ENCODE results near the gene DMD. TPM values are rescaled to one million over a fixed set of nuclear protein-coding genes. Genes with fewer than 3 reads are reported as not detected.

The DMD gene
- total RNA-seq, 3 donors from 2014 or later (not counting 1 experiment from before 2014, with no cell fraction given) = not detected

GRCh38 chrX:31543634-31544033 is 1667.7 kb downstream of the DMD start:
- TF ChIP-seq CTCF (IDR thresholded peaks at IDR 0.05) = no peak
- H3K4me1 ChIP-seq (ENCODE audit: control insufficient read depth, insufficient read depth, low read length) = no peaks in the 10 kb centered on the region
- Mint-ChIP-seq H3K4me1 (no peaks in the 10 kb centered on the region), H3K4me3 (no peak overlapping the region), H3K36me3 (no peaks in the 10 kb centered on the region), H3K27me3 (ENCODE audit: low read depth in 2 of 2) (no peaks in the 10 kb centered on the region), H3K9me3 (peaks cover 0 to 8% of the 10 kb centered on the region in 2 donors), H3K27ac (no peak overlapping the region)
- no peaks in the 10 kb centered on the region for H3K9me3 ChIP-seq (ENCODE audit: control insufficient read depth, insufficient read depth, low read length)
- H3K27ac ChIP-seq (ENCODE audit: low read length) = no peak overlapping the region
- no peak for DNase-seq
- H3K36me3 ChIP-seq (ENCODE audit: control insufficient read depth, insufficient read depth, low read length) = no peaks in the 10 kb centered on the region
- intact Hi-C loops (cut with micrococcal nuclease) = no loop called here
- no peak overlapping the region for H3K4me3 ChIP-seq (ENCODE audit: low read length)
- no peak for ATAC-seq
- no peaks in the 10 kb centered on the region for H3K27me3 ChIP-seq (ENCODE audit: control insufficient read depth, insufficient read depth, low read length)
- WGBS (ENCODE audit: insufficient coverage) = 90% methylated on average over 3 of the region's 3 CpGs

GRCh38 chrX:31542566-31542965 is 1668.8 kb downstream of the DMD start:
- Mint-ChIP-seq H3K4me1 (no peaks in the 10 kb centered on the region), H3K9me3 (peaks cover 0 to 8% of the 10 kb centered on the region in 2 donors), H3K27me3 (ENCODE audit: low read depth in 2 of 2) (no peaks in the 10 kb centered on the region), H3K27ac (no peak overlapping the region), H3K4me3 (no peak overlapping the region), H3K36me3 (no peaks in the 10 kb centered on the region)
- H3K9me3 ChIP-seq (ENCODE audit: control insufficient read depth, insufficient read depth, low read length) = no peaks in the 10 kb centered on the region
- DNase-seq (no peak), ATAC-seq (no peak)
- no peaks in the 10 kb centered on the region for H3K4me1 ChIP-seq (ENCODE audit: control insufficient read depth, insufficient read depth, low read length)
- no peak overlapping the region for H3K27ac ChIP-seq (ENCODE audit: low read length)
- 94% methylated on average over 2 of the region's 2 CpGs for WGBS (ENCODE audit: insufficient coverage)
- H3K36me3 ChIP-seq (ENCODE audit: control insufficient read depth, insufficient read depth, low read length) = no peaks in the 10 kb centered on the region
- intact Hi-C loops (cut with micrococcal nuclease) = no loop called here
- no peak overlapping the region for H3K4me3 ChIP-seq (ENCODE audit: low read length)
- TF ChIP-seq CTCF (IDR thresholded peaks at IDR 0.05) = no peak
- no peaks in the 10 kb centered on the region for H3K27me3 ChIP-seq (ENCODE audit: control insufficient read depth, insufficient read depth, low read length)

GRCh38 chrX:31540313-31540712 is 1671.0 kb downstream of the DMD start:
- WGBS (ENCODE audit: insufficient coverage) = no CpG with 5 or more reads among the region's 2 CpGs
- H3K4me3 Mint-ChIP-seq = no peak overlapping the region

More at GRCh38 chrX:31540313-31540712, 1671.0 kb downstream of the DMD start:
- TF ChIP-seq CTCF (IDR thresholded peaks at IDR 0.05) = no peak
- ATAC-seq (no peak), DNase-seq (no peak)
- H3K9me3 Mint-ChIP-seq = peaks cover 4 to 12% of the 10 kb centered on the region in 2 donors
- H3K27me3 Mint-ChIP-seq (ENCODE audit: low read depth in 2 of 2) = no peaks in the 10 kb centered on the region
- Histone ChIP-seq H3K4me1 (ENCODE audit: control insufficient read depth, insufficient read depth, low read length) (no peaks in the 10 kb centered on the region), H3K36me3 (ENCODE audit: control insufficient read depth, insufficient read depth, low read length) (no peaks in the 10 kb centered on the region), H3K9me3 (ENCODE audit: control insufficient read depth, insufficient read depth, low read length) (no peaks in the 10 kb centered on the region), H3K27me3 (ENCODE audit: control insufficient read depth, insufficient read depth, low read length) (no peaks in the 10 kb centered on the region), H3K4me3 (ENCODE audit: low read length) (no peak overlapping the region), H3K27ac (ENCODE audit: low read length) (no peak overlapping the region)
- H3K36me3 Mint-ChIP-seq = no peaks in the 10 kb centered on the region
- no peak overlapping the region for H3K27ac Mint-ChIP-seq
- intact Hi-C loops (cut with micrococcal nuclease) = no loop called here
- no peaks in the 10 kb centered on the region for H3K4me1 Mint-ChIP-seq

All from natural killer cell (primary cell).